A549 (cell line): ENCODE results near the gene SORL1-AS1.

Experiments
- ATAC-seq, 2 experiments: fragments of 200-7000 bp in 1 of 2; fragments of >200 bp in 1 of 2; cut with Nextera tagmentation in 1 of 2; cut with Tn5 transposase in 1 of 2; 3 replicates each; pipeline versions ENCODE4 v1.8.0 to v1.9.1; 2018 to 2020; ENCODE audit warnings: mild to moderate bottlenecking in 1 of 2, moderate library complexity in 1 of 2
- CTCF ChIA-PET: fragments of 300-600 bp; sonication (Branson Sonifier 250); formaldehyde crosslinking; extraction: SDS; loops from one replicate; lab custom pipeline; 2021; ENCODE audit warnings: antibody characterized with exemption, inconsistent platforms; lab: Yijun Ruan, JAX
- POLR2A ChIA-PET: fragments of 350-600 bp; formaldehyde crosslinking; extraction: SDS; loops from one replicate; lab custom pipeline; 2021; ENCODE audit warnings: antibody characterized with exemption, inconsistent platforms; lab: Yijun Ruan, JAX
- DNase-seq, 2 experiments: peaks; one replicate each; pipeline versions ENCODE4 v3.0.0 to v3.0.0-alpha.2; 2011 to 2016; ENCODE audit warnings: low read depth in 1 of 2, low spot score in 1 of 2
- FAIRE-seq: peaks from 2 replicates; lab custom pipeline; 2011; peaks lifted over from hg19 to GRCh38; lab: Jason Lieb, UNC
- H3K27ac ChIP-seq, 2 experiments: fragments of >200 bp; sonication (Bioruptor Twin); formaldehyde crosslinking; 3 replicates each; pipeline ENCODE4 v1.5.1; 2016 to 2017
- H3K4me1 ChIP-seq: fragments of >200 bp; sonication (Bioruptor Twin); formaldehyde crosslinking; 3 replicates; pipeline ENCODE4 v1.6.1; 2016
- H3K4me2 ChIP-seq: fragments of >200 bp; sonication (Bioruptor Twin); formaldehyde crosslinking; 3 replicates; pipeline ENCODE4 v1.6.1; 2016
- H3K4me3 ChIP-seq: fragments of >200 bp; sonication (Bioruptor Twin); formaldehyde crosslinking; 3 replicates; pipeline ENCODE4 v1.5.1; 2016
- H3K9me3 ChIP-seq: fragments of >200 bp; sonication (Bioruptor Twin); formaldehyde crosslinking; 3 replicates; pipeline ENCODE4 v1.6.1; 2016
- BHLHE40 ChIP-seq: IDR thresholded peaks from 2 replicates; pipeline ENCODE4 v1.6.1; 2012; ENCODE audit warnings: low read depth, low read length, inconsistent platforms
- EHMT2 ChIP-seq: fragments of 200-600 bp; sonication (generic); IDR thresholded peaks from 2 replicates; pipeline ENCODE4 v1.6.1; 2016; ENCODE audit warnings: antibody characterized with exemption, low read depth, mild to moderate bottlenecking, moderate library complexity
- ESRRA ChIP-seq: fragments of 150-350 bp; IDR thresholded peaks from 2 replicates; pipeline ENCODE4 v1.6.1; 2014; ENCODE audit warnings: mild to moderate bottlenecking, low read length, borderline replicate concordance
- FOSB ChIP-seq: fragments of 250-450 bp; sonication (Bioruptor Pico); IDR thresholded peaks from 2 replicates; pipeline ENCODE4 v1.5.0; 2020; ENCODE audit warnings: mild to moderate bottlenecking, moderate library complexity
- GATA3 ChIP-seq: IDR thresholded peaks from 2 replicates; pipeline ENCODE4 v1.6.1; 2012; ENCODE audit warnings: borderline replicate concordance
- HEYL ChIP-seq: fragments of 250-450 bp; sonication (Bioruptor Pico); IDR thresholded peaks from 2 replicates; pipeline ENCODE4 v1.8.0; 2021; ENCODE audit warnings: mild to moderate bottlenecking, moderate library complexity
- HOXB5 ChIP-seq: fragments of 250-450 bp; sonication (Bioruptor Pico); IDR thresholded peaks from 2 replicates; pipeline ENCODE4 v1.5.0; 2020; ENCODE audit warnings: mild to moderate bottlenecking, moderate library complexity
- JUN ChIP-seq, 2 experiments: fragments of >200 bp; sonication (Bioruptor Twin); formaldehyde crosslinking; IDR thresholded peaks; 2 replicates in 1 of 2; 3 replicates in 1 of 2; pipeline ENCODE4 v1.6.1; 2016 to 2017
- MAZ ChIP-seq: fragments of 150-350 bp; IDR thresholded peaks from 2 replicates; pipeline ENCODE4 v1.6.1; 2014; ENCODE audit warnings: antibody characterized with exemption, low read depth, low read length, borderline replicate concordance
- NFE2L2 ChIP-seq: fragments of 150-350 bp; conservative IDR thresholded peaks from 2 replicates; pipeline ENCODE4 v1.6.1; 2014; ENCODE audit warnings: low read length
- NPAS2 ChIP-seq: fragments of 250-450 bp; sonication (Bioruptor Pico); IDR thresholded peaks from 2 replicates; pipeline ENCODE4 v1.8.0; 2022; ENCODE audit warnings: mild to moderate bottlenecking, moderate library complexity, borderline replicate concordance
- POLR2A ChIP-seq: IDR thresholded peaks from 2 replicates; pipeline ENCODE4 v1.6.1; 2012; ENCODE audit warnings: mild to moderate bottlenecking, low read length
- SMC3 ChIP-seq: fragments of >200 bp; sonication (Bioruptor Twin); formaldehyde crosslinking; IDR thresholded peaks from 3 replicates; pipeline ENCODE4 v1.6.1; 2018; ENCODE audit warnings: inconsistent platforms
- USF2 ChIP-seq: fragments of 450-650 bp; IDR thresholded peaks from 2 replicates; pipeline ENCODE4 v1.6.1; 2014; ENCODE audit warnings: antibody characterized with exemption
- WGBS: methylation state at CpG from one replicate; pipeline ENCODE4 v1.1.6; 2017; ENCODE audit errors: missing lambda C conversion rate; 5-methylcytosine and 5-hydroxymethylcytosine counted together
- TF ChIP-seq, protein P1 (sequence below): fragments of 200-600 bp; sonication (generic); IDR thresholded peaks from 2 replicates; pipeline ENCODE4 v1.6.1; 2016; ENCODE audit warnings: antibody characterized with exemption, mild to moderate bottlenecking, moderate library complexity
- TF ChIP-seq, protein P2 (sequence below): fragments of >200 bp; sonication (Bioruptor Twin); formaldehyde crosslinking; IDR thresholded peaks from 2 replicates; pipeline ENCODE4 v1.6.1; 2016
- TF ChIP-seq, protein P3 (sequence below): fragments of 150-350 bp; IDR thresholded peaks from 2 replicates; pipeline ENCODE4 v1.6.1; 2014; ENCODE audit warnings: low read depth, mild to moderate bottlenecking, low read length

Gene SORL1-AS1

DNA sequence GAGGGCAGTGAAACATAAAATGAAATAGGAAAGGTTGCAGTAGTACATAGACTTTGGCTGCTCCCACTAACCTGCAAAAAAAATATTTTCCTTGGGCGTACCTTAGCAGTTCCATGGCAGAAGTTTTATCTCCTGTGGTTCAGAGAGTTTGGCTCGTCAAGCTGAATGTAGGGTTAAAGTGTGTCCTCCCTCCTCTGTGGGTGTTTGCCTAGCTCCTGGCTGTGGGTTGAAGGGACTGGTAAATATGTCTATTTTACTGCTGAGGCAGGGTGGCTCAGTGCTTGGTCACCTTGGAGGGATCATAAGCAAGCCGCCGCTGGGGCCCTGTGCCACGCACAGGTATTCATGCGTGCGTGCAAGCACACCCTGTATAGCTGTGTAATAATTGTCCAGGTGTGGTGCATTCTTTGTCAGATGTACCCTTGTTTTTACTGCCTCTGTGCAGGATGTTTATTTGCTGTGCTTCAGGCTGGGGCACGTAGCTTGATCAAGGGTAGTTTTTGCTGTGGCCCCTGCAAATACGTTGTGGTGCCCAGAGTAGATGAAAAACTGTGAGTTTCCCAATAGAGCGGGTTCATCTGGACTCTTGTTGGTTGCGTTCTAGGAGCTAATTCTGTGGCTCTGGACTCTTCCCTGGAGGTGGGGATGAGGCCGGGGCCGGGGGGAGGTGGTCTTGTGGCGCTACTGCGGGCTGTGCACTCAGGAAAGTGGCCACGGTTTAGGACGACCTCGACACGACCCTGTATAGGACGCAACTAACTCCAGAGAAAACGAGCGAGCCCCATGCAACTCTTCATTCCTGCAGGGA is 1.4 kb downstream of the SORL1-AS1 start:
- Histone ChIP-seq H3K4me3 (peak overlapping the region; percentile 75), H3K4me2 (peak overlapping the region; percentile 82), H3K9me3 (no peaks in the 10 kb centered on the region)
- ChIA-PET POLR2A (no interaction called here), CTCF (interaction anchor here (0.6 to 5.3 kb wide), 6 partner anchors 9 to 140 kb away, joined by 3 to 29 read pairs (median 4); no protein-coding TSS in a partner anchor)
- ATAC-seq: no peak; a peak in 2 of 6 replicates
- TF ChIP-seq USF2: no peak
- TF ChIP-seq, all 56 proteins: peak for 0
- DNase-seq (no peak), FAIRE-seq (no peak)
- Histone ChIP-seq H3K4me1 (no peaks in the 10 kb centered on the region), H3K27ac (peak overlapping the region; percentile 73 to 87; a peak in 5 of 6 replicates)
- WGBS: 67% methylated on average over 17 of the region's 22 CpGs

GRCh38 chr11:121450401-121450800 is 2.4 kb downstream of the SORL1-AS1 start:
- TF ChIP-seq POLR2A (no peak), GATA3 (no peak), HOXB5 (CRISPR knock-in tag) (no peak), ESRRA (no peak), HEYL (CRISPR knock-in tag) (no peak), EHMT2 (no peak)
- TF ChIP-seq, protein P1, sequence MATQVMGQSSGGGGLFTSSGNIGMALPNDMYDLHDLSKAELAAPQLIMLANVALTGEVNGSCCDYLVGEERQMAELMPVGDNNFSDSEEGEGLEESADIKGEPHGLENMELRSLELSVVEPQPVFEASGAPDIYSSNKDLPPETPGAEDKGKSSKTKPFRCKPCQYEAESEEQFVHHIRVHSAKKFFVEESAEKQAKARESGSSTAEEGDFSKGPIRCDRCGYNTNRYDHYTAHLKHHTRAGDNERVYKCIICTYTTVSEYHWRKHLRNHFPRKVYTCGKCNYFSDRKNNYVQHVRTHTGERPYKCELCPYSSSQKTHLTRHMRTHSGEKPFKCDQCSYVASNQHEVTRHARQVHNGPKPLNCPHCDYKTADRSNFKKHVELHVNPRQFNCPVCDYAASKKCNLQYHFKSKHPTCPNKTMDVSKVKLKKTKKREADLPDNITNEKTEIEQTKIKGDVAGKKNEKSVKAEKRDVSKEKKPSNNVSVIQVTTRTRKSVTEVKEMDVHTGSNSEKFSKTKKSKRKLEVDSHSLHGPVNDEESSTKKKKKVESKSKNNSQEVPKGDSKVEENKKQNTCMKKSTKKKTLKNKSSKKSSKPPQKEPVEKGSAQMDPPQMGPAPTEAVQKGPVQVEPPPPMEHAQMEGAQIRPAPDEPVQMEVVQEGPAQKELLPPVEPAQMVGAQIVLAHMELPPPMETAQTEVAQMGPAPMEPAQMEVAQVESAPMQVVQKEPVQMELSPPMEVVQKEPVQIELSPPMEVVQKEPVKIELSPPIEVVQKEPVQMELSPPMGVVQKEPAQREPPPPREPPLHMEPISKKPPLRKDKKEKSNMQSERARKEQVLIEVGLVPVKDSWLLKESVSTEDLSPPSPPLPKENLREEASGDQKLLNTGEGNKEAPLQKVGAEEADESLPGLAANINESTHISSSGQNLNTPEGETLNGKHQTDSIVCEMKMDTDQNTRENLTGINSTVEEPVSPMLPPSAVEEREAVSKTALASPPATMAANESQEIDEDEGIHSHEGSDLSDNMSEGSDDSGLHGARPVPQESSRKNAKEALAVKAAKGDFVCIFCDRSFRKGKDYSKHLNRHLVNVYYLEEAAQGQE: no peak
- TF ChIP-seq, protein P2, sequence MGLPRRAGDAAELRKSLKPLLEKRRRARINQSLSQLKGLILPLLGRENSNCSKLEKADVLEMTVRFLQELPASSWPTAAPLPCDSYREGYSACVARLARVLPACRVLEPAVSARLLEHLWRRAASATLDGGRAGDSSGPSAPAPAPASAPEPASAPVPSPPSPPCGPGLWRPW: no peak
- TF ChIP-seq, protein P3, sequence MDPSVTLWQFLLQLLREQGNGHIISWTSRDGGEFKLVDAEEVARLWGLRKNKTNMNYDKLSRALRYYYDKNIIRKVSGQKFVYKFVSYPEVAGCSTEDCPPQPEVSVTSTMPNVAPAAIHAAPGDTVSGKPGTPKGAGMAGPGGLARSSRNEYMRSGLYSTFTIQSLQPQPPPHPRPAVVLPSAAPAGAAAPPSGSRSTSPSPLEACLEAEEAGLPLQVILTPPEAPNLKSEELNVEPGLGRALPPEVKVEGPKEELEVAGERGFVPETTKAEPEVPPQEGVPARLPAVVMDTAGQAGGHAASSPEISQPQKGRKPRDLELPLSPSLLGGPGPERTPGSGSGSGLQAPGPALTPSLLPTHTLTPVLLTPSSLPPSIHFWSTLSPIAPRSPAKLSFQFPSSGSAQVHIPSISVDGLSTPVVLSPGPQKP: no peak
- no peak for ATAC-seq
- Histone ChIP-seq H3K4me1 (no peaks in the 10 kb centered on the region), H3K27ac (no peak overlapping the region), H3K4me3 (no peak overlapping the region), H3K9me3 (no peaks in the 10 kb centered on the region), H3K4me2 (no peak overlapping the region)
- no peak for DNase-seq
- FAIRE-seq: no peak
- WGBS: 79% methylated on average over 1 of the region's 1 CpG
- ChIA-PET POLR2A (no interaction called here), CTCF (interaction anchor here (0.8 to 5.3 kb wide), 4 partner anchors 8 to 141 kb away, joined by 3 to 29 read pairs (median 10); no protein-coding TSS in a partner anchor)

DNA sequence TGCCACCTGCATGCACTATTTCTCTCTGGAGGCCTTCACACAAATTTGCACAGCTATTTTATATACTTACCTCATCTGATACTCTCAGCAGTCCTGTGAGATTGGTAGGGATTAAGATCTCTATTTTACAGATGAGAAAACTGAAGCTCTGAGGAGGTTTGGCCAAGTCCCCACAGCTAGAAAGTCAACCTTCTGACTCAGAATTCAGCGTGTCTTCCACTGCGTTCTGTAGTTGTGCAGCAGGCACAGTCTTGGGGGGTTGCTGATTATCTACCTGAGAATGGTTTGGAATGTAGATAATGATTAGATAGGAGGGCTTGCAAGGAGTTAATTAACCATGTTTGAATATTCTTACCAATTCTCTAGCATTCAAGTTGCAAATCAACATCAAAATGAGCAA is 3.1 kb downstream of the SORL1-AS1 start:
- no peaks in the 10 kb centered on the region for H3K4me1 ChIP-seq
- H3K9me3 ChIP-seq: no peaks in the 10 kb centered on the region
- DNase-seq: no peak
- CTCF ChIA-PET: interaction anchor here (0.8 to 5.3 kb wide), 2 partner anchors 11 to 142 kb away, joined by 3 to 29 read pairs; no protein-coding TSS in a partner anchor
- POLR2A ChIA-PET: no interaction called here
- no peak for TF ChIP-seq NFE2L2
- no peak for FAIRE-seq
- no peak overlapping the region for H3K4me2 ChIP-seq
- WGBS: 77% methylated on average over 2 of the region's 2 CpGs
- H3K4me3 ChIP-seq: no peak overlapping the region
- H3K27ac ChIP-seq: no peak overlapping the region
- no peak for ATAC-seq

DNA sequence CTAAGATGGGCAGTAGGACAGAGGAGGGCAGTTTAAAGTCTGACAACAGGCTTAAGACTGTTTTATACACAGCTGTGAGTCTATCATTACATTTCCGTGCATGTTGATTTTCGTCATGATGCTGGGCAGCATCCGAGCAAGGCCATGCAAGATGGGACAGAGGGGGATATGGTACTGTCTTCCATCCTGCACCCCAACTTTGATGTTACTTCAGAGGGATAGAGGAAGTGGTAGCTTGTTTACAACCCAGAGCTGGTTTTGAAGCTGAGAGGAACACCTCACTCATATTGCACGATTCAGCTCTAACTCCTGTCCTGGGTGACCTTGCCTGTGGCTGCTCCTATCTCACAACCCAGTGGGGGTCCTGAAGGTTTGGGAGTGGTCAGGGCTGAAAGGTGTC is 3.6 kb downstream of the SORL1-AS1 start:
- no peaks in the 10 kb centered on the region for H3K9me3 ChIP-seq
- TF ChIP-seq GATA3 (no peak), ESRRA (no peak), NPAS2 (CRISPR knock-in tag) (no peak), SMC3 (no peak), BHLHE40 (no peak), JUN (IDR thresholded peaks at IDR 0.05) (no peak), FOSB (CRISPR knock-in tag) (no peak), MAZ (no peak)
- TF ChIP-seq, protein P2: no peak
- ChIA-PET CTCF (interaction anchor here (5.3 kb wide), 1 partner anchor 142 kb away, joined by 29 read pairs; no protein-coding TSS in a partner anchor), POLR2A (no interaction called here)
- no peak overlapping the region for H3K4me3 ChIP-seq
- no peak overlapping the region for H3K27ac ChIP-seq
- WGBS: 89% methylated on average over 4 of the region's 4 CpGs
- H3K4me1 ChIP-seq: no peaks in the 10 kb centered on the region
- no peak overlapping the region for H3K4me2 ChIP-seq
- no peak for DNase-seq
- FAIRE-seq: no peak
- ATAC-seq: no peak
